Testis (tissue), 2 donors: ENCODE results near the gene GABRD.

Experiments used
- POLR2A ChIP-seq: fragments of 450-650 bp; IDR thresholded peaks from one replicate; pipeline ENCODE4 v1.6.1; 2017; ENCODE audit warnings: antibody characterized with exemption, mild to moderate bottlenecking, moderate library complexity
- TF ChIP-seq, protein P1 (sequence below), 3 experiments: fragments of 450-650 bp in 2 of 3; fragments of 200-600 bp in 1 of 3; sonication (generic) in 1 of 3; IDR thresholded peaks; one replicate each; pipeline ENCODE4 v1.5.1; 2016 to 2019; ENCODE audit warnings: antibody characterized with exemption in 3 of 3, mild to moderate bottlenecking in 2 of 3, moderate library complexity in 1 of 3

- TF ChIP-seq, protein P1, sequence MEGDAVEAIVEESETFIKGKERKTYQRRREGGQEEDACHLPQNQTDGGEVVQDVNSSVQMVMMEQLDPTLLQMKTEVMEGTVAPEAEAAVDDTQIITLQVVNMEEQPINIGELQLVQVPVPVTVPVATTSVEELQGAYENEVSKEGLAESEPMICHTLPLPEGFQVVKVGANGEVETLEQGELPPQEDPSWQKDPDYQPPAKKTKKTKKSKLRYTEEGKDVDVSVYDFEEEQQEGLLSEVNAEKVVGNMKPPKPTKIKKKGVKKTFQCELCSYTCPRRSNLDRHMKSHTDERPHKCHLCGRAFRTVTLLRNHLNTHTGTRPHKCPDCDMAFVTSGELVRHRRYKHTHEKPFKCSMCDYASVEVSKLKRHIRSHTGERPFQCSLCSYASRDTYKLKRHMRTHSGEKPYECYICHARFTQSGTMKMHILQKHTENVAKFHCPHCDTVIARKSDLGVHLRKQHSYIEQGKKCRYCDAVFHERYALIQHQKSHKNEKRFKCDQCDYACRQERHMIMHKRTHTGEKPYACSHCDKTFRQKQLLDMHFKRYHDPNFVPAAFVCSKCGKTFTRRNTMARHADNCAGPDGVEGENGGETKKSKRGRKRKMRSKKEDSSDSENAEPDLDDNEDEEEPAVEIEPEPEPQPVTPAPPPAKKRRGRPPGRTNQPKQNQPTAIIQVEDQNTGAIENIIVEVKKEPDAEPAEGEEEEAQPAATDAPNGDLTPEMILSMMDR (IDR thresholded peaks at IDR 0.05), result no peak
- no peak for TF ChIP-seq POLR2A
These were observed 49.0 kb upstream of the GABRD start for GRCh38 chr1:1969953-1970716.
